HG02678 (cell line): ENCODE data around the gene ACTN4.
"Not testable (repeated sequence)": the region's sequence is repeated elsewhere in the genome, so short reads cannot be mapped to it uniquely, and the experiment has no call there.

ENCODE experiments used
- ATAC-seq: cut with Tn5 transposase; IDR thresholded peaks from one replicate; pipeline ENCODE4 v1.9.1; 2021; ENCODE audit warnings: mild to moderate bottlenecking, moderate library complexity; ENCODE audit not compliant: unreplicated experiment

Gene ACTN4

DNA sequence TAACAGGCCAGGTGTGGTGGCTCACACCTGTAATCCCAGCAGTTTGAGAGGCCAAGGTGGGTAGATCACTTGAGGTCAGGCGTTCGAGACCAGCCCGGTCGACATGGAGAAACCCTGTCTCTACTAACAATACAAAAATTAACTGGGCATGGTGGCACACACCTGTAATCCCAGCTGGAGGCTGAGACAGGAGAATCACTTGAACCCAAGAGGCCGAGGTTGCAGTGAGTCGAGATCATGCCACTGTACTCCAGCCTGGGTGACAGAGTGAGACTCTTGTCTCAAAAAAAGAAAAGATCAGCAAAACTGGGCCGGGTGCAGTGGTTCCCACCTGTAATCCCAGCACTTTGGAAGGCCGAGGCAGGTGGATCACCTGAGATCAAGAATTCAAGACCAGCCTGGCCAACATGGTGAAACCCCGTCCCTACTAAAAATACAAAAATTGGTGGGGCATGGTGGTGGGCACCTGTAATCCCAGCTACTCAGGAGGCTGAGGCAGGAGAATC is 114.5 kb downstream of the ACTN4 start:
- not testable (repeated sequence) for ATAC-seq

DNA sequence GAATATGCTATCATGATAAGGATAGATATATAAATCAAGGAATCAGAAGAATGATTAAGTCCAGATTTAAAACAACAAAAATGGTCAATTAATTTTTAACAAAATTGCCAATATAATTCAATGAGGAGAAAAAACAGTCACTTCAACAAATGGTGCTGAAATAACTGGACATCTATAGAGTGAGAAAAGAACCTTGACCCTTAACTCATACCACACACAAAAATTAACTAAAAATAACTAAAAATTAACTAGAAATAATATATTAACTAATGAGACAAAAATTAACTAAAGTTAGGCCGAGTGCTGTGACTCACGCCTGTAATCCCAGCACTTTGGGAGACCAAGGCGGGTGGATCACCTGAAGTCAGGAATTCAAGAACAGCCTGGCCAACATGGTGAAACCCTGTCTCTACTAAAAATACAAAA is 116.4 kb downstream of the ACTN4 start:
- no peak for ATAC-seq

DNA sequence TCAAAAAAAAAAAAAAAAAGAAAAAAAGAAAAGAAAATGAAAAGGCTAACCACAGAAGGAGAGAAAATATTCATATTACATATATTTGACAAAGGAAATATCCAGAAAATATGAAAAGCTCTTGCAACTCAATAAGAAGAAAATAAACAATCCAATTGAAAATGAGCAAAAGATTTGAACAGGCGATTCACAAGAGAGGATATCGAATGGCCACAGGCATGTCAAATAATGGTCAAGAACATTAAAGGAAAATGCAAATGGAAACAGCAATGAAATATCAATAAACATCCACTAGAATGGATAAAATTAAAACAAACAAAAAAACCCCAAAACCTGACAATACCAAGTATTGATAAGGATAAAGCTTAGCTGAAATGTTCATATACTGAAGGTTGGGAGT is 117.8 kb downstream of the ACTN4 start:
- ATAC-seq, result no peak

- no peak for ATAC-seq
Measured at GRCh38 chr19:38766276-38767047, 119.0 kb downstream of the ACTN4 start.

- ATAC-seq, result peak; percentile 60
Measured at GRCh38 chr19:38769635-38770211, 122.3 kb downstream of the ACTN4 start.

DNA sequence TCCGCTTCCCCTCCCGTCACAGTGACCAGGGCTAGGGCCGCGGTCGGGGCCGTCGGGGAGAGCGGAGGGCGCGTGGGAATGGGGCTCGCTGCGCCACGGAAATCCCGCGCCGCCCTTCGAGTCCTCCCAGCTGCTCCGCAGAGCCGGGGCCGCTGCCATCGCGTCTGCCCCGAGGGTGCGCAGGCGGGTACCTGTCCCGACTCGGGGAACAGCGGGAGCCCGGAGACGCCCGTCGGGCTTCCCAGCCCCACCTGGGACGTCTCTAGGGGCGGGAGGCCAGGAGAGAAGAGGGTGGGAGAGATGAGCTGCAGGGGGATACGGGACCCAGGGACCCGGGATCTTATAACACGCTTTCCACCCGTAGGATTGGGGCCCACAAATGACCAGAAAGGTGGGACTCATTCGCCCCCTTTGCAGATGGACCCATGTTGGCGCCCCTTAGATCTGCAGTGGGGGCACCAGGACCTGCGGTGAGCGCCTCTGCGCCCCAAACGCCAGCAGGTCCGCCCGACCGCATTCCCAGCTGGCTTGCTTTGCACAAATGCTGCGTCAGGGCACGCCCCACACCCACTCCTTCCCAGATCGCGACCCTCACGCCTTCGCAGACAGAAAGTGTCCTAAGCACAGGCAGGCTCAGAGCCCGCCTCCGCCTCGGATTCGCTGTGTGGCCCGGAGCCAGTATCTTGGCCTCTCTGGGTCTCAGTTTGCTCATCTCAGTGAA is 122.9 kb downstream of the ACTN4 start:
- peak; percentile 27 for ATAC-seq

- peak; percentile 70 for ATAC-seq
Measured at GRCh38 chr19:38770949-38771275, 123.5 kb downstream of the ACTN4 start.

GRCh38 chr19:38771569-38771968 is 124.1 kb downstream of the ACTN4 start:
- not testable (repeated sequence) for ATAC-seq

DNA sequence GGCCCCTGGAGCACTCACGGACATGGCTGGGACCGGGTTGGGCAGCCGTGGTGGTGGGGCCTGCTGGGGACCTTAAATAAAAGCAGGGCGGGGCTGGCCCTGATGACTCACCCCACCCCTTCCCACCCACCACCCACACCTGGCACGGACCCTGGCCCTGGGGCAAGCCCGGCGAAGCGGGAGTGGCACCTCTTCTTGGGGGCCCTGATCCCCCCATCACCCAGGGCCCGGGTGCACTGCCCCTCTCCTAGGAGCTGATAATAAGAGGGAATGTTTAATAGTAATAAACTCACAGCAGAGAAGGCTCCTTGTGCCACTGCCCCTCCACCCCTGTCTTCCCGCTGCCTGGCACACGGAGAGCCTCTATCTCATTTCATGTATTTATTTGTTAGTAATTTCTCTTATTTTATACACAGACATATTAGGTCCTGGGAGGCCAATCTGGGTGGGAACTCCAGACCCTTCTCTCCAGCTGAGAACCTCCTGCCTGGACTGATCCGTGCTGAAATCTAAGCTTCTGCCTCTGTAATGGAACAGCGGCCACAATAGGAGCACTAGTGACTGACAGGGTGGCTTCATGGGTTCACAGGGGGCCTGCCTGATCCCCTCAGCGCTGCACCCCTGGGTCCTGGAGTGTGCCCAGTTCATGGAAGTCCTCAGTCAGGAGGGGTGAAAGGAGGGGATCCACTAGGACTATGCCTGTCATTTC is 126.2 kb downstream of the ACTN4 start, which contains the start of gene LGALS7:
Gene LGALS7, minus strand, starts transcription at position 49 of the 709 bp plus-strand sequence. Its CDS starts 25 bp downstream, at position 24.
- no peak for ATAC-seq

GRCh38 chr19:38774181-38774950 is 126.9 kb downstream of the ACTN4 start:
- no peak for ATAC-seq

DNA sequence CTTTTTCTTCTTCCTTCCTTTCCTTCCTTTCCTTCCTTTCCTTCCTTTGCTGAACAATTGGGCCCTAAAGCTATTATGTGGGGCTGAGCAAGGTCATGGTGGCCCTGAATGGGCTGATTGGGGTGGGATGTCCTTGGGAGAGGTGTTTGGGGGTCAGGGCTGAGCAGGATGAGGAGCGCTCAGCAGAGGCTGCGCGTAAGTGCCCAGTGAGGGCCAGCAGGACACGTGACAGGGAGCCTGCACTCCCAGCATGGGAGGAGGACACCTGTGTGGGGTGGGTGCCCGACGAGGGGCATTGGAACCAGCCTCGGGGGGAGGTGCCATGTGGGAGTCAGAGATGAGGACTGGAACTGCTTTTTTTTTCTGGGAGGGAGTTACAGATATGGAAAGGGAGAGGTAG is 131.3 kb downstream of the ACTN4 start:
- no peak for ATAC-seq

GRCh38 chr19:38780443-38780842 is 133.0 kb downstream of the ACTN4 start:
- no peak for ATAC-seq

GRCh38 chr19:38781058-38781457 is 133.6 kb downstream of the ACTN4 start:
- no peak for ATAC-seq
